Keratinocyte (primary cell): ENCODE results near the gene UGT1A4. TPM values are rescaled to one million over a fixed set of nuclear protein-coding genes. Genes with fewer than 3 reads are reported as not detected.
A peak's percentile ranks its signal among the peaks of the same experiment; 100 is the strongest.

Source experiments
- DNase-seq: peaks from one replicate; pipeline ENCODE4 v3.0.0-alpha.2; 2011; ENCODE audit warnings: low read depth, missing footprints, low spot score
- FAIRE-seq: peaks from 2 replicates; lab custom pipeline; 2011; peaks lifted over from hg19 to GRCh38; lab: Jason Lieb, UNC
- H2AFZ ChIP-seq: 2 replicates; pipeline ENCODE4 v1.6.0; 2012; ENCODE audit warnings: low read length, control low read depth, inconsistent platforms; ENCODE audit not compliant: control insufficient read depth
- H3K27ac ChIP-seq: 2 replicates; pipeline ENCODE4 v1.5.1; 2011; ENCODE audit warnings: low read length; ENCODE audit not compliant: control insufficient read depth, insufficient read depth
- H3K27me3 ChIP-seq: 3 replicates; pipeline ENCODE4 v1.6.0; 2011; ENCODE audit warnings: low read length; ENCODE audit not compliant: control insufficient read depth, insufficient read depth; ENCODE audit errors: extremely low read depth
- H3K36me3 ChIP-seq, 2 experiments: 2 replicates in 1 of 2; 3 replicates in 1 of 2; pipeline ENCODE4 v1.5.1; 2011; ENCODE audit warnings: low read length in 2 of 2, mild to moderate bottlenecking in 1 of 2; ENCODE audit not compliant: control insufficient read depth in 2 of 2, insufficient read depth in 2 of 2; ENCODE audit errors: extremely low read depth in 1 of 2
- H3K4me1 ChIP-seq: 3 replicates; pipeline ENCODE4 v1.5.1; 2011; ENCODE audit warnings: low read length; ENCODE audit not compliant: control insufficient read depth, insufficient read depth; ENCODE audit errors: extremely low read depth
- H3K4me2 ChIP-seq: 3 replicates; pipeline ENCODE4 v1.6.0; 2011; ENCODE audit warnings: low read depth, low read length; ENCODE audit not compliant: control insufficient read depth, insufficient read depth; ENCODE audit errors: extremely low read depth
- H3K4me3 ChIP-seq, 3 experiments: fragments of 200-600 bp in 1 of 3; sonication (generic) in 1 of 3; 2 replicates in 2 of 3; 3 replicates in 1 of 3; pipeline ENCODE4 v1.5.1; 2011 to 2016; ENCODE audit warnings: low read length in 3 of 3, mild to moderate bottlenecking in 3 of 3, control low read depth in 2 of 3, inconsistent platforms in 1 of 3, low read depth in 1 of 3, mixed read lengths in 1 of 3, mixed run types in 1 of 3, moderate library complexity in 1 of 3; ENCODE audit not compliant: control insufficient read depth in 2 of 3, insufficient read depth in 2 of 3; ENCODE audit errors: extremely low read depth in 1 of 3
- H3K79me2 ChIP-seq: 2 replicates; pipeline ENCODE4 v1.6.0; 2012; ENCODE audit warnings: low read length; ENCODE audit not compliant: control insufficient read depth, insufficient read depth
- H3K9ac ChIP-seq: 3 replicates; pipeline ENCODE4 v1.6.0; 2011; ENCODE audit warnings: low read length; ENCODE audit not compliant: control insufficient read depth, insufficient read depth; ENCODE audit errors: extremely low read depth
- H3K9me1 ChIP-seq: 3 replicates; pipeline ENCODE4 v1.6.0; 2011; ENCODE audit warnings: low read length; ENCODE audit not compliant: control insufficient read depth, insufficient read depth; ENCODE audit errors: extremely low read depth
- H3K9me3 ChIP-seq: 2 replicates; pipeline ENCODE4 v1.5.1; 2012; ENCODE audit warnings: low read depth, low read length; ENCODE audit not compliant: control insufficient read depth
- H4K20me1 ChIP-seq: 3 replicates; pipeline ENCODE4 v1.6.0; 2011; ENCODE audit warnings: low read length; ENCODE audit not compliant: control insufficient read depth, insufficient read depth; ENCODE audit errors: extremely low read depth
- CTCF ChIP-seq, 3 experiments: IDR thresholded peaks in 1 of 3; conservative IDR thresholded peaks in 1 of 3; optimal IDR thresholded peaks in 1 of 3; 2 replicates in 2 of 3; 3 replicates in 1 of 3; pipeline versions ENCODE3 to v1.5.1; 2011; ENCODE audit warnings: low read length in 3 of 3, mild to moderate bottlenecking in 3 of 3, moderate library complexity in 2 of 3, control low read depth in 1 of 3, inconsistent platforms in 1 of 3; ENCODE audit not compliant: insufficient read depth in 2 of 3; ENCODE audit errors: extremely low read depth in 1 of 3
- EZH2 ChIP-seq: IDR thresholded peaks from one replicate; pipeline ENCODE4 v1.6.1; 2012; ENCODE audit warnings: inconsistent platforms, mild to moderate bottlenecking, low read length, moderate library complexity
- dilution Hi-C: fragments of 300-500 bp; cut with MboI; formaldehyde crosslinking; loops from one replicate; pipeline ENCODE4 v1.7.0; 2020; ENCODE audit warnings: low sequenced_read_pairs; ENCODE audit not compliant: extremely low pct_ligation_motif_present
- polyA plus RNA-seq, 5 experiments: library from polyadenylated mRNA; depleted of rRNA in 3 of 5; stranded (reverse) in 3 of 5; stranded (forward) in 1 of 5; unstranded in 1 of 5; fragments of >200 nt; gene quantifications; 1 replicate in 1 of 5; 2 replicates in 3 of 5; 3 replicates in 1 of 5; pipeline versions ENCODE4 v1.2.1 to v1.2.3, GENCODE V29; 2011 to 2012; ENCODE audit warnings: missing spikeins in 2 of 5, low read depth in 1 of 5, low replicate concordance in 1 of 5

UGT1A4 gene
- polyA plus RNA-seq, 1 donor (not counting 4 experiments of a cell fraction or from before 2014, with no cell fraction given): 2.4 TPM

DNA sequence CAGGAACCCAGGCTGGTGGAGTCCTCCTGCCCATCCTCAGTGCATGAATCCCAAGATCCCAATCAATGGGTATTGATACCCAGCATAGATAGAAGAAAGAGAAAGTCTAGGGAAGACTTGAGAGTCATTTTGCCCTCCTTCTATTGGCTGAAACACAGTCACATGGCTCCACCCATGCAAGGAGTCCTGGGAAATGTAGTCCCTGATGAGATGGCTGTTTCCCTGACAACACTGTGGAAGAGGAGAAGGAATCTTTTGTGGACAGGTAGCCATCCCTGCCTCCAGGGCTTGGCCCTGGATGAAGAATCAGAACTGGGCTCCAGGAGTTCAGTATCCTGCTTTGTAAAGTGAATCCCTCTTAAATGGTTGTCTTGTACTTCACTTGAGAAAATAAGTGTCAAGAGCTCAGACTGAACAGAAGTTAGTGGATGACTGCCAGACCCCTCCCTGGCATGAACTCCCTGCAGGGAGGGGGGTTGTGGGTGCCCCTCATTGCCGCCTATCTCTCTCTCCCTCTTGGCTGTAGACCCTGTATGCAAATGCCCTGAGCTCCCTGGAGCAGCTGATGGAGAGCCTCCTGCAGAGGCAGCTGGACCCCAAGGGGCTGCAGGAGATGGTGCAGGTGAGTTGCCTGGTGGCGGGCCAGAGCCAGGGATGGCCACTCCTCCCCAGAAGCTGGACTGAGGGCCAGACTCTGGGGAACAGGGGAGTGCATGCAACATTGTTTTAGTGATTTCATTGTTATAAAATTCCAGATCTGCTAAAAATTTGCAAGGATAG, 95.7 kb downstream of the UGT1A4 start:
- no peak overlapping the region for H3K27ac ChIP-seq
- no peaks in the 10 kb centered on the region for H3K9me3 ChIP-seq
- H3K4me3 ChIP-seq: no peak overlapping the region
- no peaks in the 10 kb centered on the region for H3K79me2 ChIP-seq
- no peaks in the 10 kb centered on the region for H4K20me1 ChIP-seq
- DNase-seq: no peak
- no peak overlapping the region for H3K4me2 ChIP-seq
- no peak for TF ChIP-seq CTCF (optimal IDR thresholded peaks at IDR 0.05 in 1 of 3, IDR thresholded peaks at IDR 0.05 in 1 of 3, conservative IDR thresholded peaks at IDR 0.05 in 1 of 3; ENCODE audit: extremely low read depth in 1 of 3, insufficient read depth in 2 of 3, low read length in 3 of 3)
- no peak for TF ChIP-seq EZH2
- H3K9me1 ChIP-seq: no peaks in the 10 kb centered on the region
- no peak overlapping the region for H3K9ac ChIP-seq
- no peaks in the 10 kb centered on the region for H3K4me1 ChIP-seq
- dilution Hi-C loops: no loop called here
- peak; percentile 23 for FAIRE-seq
- no peak overlapping the region for H2AFZ ChIP-seq
- H3K36me3 ChIP-seq: no peaks in the 10 kb centered on the region
- peaks cover 8% of the 10 kb centered on the region for H3K27me3 ChIP-seq

GRCh38 chr2:233815861-233816260, 97.3 kb downstream of the UGT1A4 start:
- no peak overlapping the region for H3K4me3 ChIP-seq
- dilution Hi-C loops: no loop called here
- H3K36me3 ChIP-seq: no peaks in the 10 kb centered on the region
- H3K4me1 ChIP-seq: no peaks in the 10 kb centered on the region
- H3K9ac ChIP-seq: no peak overlapping the region
- no peaks in the 10 kb centered on the region for H3K9me1 ChIP-seq
- FAIRE-seq (no peak), DNase-seq (no peak)
- no peaks in the 10 kb centered on the region for H3K79me2 ChIP-seq
- H4K20me1 ChIP-seq: no peaks in the 10 kb centered on the region
- no peak for TF ChIP-seq CTCF (optimal IDR thresholded peaks at IDR 0.05 in 1 of 3, IDR thresholded peaks at IDR 0.05 in 1 of 3, conservative IDR thresholded peaks at IDR 0.05 in 1 of 3; ENCODE audit: extremely low read depth in 1 of 3, insufficient read depth in 2 of 3, low read length in 3 of 3)
- peaks cover 8% of the 10 kb centered on the region for H3K27me3 ChIP-seq
- no peak overlapping the region for H2AFZ ChIP-seq
- no peaks in the 10 kb centered on the region for H3K9me3 ChIP-seq
- no peak overlapping the region for H3K27ac ChIP-seq
- H3K4me2 ChIP-seq: no peak overlapping the region
